Stimulated activated CD4-positive, alpha-beta T cell treated with anti-CD3 and anti-CD28 coated beads, Interleukin-1b, Interleukin-23, amount 100 ng/mL, for 48 hours (primary cell): ENCODE data around the gene RICTOR.
"Not testable (repeated sequence)": the region's sequence is repeated elsewhere in the genome, so short reads cannot be mapped to it uniquely, and the experiment has no call there.

Source experiments
- DNase-seq: peaks from one replicate; pipeline ENCODE4 v3.0.0-alpha.2; 2020

RICTOR gene

DNA sequence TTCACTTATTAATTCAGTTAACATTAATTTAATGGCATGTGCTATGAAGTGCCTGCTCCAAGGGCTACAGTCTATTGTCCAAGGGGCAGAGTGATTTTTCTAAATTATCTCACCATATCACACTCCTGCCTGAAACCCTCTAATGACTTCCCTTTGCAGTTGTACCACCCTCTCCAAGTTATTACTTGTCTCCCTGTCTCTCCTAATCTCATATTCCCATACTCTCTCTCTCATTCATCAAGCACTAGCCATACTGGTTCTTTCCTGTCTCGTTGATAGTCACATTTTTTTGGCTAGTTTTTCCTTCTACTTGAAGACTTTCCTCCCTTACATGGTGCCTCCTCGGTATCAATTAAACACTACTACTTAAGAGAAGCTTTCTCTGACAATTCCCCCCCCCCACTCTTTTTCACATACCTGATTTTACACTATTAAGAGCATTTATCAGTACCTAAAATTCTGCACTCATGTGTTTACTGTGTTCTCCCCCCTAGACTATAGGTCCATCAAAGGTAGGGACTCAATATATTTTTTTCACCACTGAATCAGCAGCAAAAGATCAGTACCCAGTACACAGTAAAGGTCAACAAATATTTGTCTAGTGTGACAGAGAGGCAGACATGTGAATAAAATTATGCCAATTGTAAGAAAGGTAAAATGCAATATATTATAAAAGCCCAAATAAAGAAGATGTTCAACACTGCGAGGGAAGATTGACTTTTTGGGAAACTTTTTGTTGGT is 19.0 kb downstream of the RICTOR start:
- no peak for DNase-seq

DNA sequence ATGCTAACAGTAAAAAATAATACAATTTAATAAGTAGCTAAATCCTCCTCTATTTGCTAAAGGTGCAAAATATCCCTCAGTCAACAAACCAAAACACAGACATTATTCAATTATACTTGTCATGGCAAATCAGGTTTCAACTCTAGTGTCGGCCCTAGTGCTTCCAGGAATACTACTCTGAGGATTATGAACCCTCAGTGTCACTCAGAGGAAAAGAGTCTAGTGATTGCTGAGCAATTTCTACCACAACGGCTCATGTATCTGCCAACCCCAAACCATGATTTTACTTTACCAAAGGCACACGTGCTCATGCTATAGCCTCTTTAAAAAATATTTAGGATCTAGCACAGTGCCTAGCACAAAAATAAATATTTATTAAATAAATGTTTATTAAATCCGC is 21.0 kb downstream of the RICTOR start:
- no peak for DNase-seq

DNA sequence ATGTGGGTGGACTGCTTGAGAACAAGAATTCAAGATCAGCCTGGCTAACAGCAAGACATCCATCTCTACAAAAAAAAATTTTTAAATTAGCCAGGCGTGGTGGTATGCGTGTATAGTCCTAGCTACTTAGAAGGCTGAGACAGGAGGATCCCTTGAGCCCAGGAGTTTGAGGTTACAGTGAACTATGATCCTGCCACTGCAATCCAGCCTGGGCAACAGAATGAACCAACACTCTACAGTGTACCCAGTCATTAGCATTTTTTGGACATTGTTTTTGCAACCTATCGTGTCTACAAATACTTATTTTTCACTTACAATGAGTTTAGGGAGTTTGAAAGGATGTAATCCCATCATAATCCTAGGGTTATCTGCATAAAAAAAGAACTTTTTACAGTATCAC is 22.1 kb downstream of the RICTOR start:
- no peak for DNase-seq

DNA sequence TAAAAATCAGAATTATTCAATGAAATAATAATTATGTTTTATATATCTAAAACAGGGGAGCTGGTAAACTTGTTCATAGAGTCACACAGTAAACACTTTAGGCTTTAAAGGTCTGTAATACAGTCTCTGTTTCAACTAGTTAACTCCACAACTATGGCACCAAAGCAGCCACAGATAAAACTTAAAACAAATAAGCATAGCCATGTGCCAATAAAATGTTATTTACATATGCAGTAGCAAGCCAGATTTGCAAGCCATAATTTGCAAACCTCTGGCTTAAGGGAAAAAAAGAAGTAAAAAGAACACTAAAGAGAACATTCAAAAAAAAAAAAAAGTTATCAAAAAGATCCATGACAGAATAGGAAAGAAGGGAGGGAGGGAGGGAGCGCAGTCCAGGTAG is 24.9 kb downstream of the RICTOR start:
- no peak for DNase-seq

DNA sequence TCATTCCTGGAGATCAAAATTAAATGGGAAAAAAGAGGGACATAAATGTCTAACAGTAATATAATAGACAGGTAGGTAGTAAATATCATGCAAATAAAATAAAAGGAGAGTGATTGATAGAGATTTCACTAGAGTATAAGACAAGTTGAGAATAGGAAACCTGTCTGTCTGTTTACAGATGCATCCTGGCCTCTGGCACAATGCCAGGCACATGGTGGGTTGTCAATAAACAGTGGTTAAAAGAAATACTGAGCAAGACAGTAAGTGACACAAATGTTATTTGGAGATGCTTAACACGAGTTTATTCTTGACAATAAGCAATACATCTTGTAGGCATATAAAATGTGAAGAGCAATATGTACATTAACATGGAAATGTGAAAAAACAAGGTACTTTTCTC is 33.3 kb downstream of the RICTOR start:
- no peak for DNase-seq

DNA sequence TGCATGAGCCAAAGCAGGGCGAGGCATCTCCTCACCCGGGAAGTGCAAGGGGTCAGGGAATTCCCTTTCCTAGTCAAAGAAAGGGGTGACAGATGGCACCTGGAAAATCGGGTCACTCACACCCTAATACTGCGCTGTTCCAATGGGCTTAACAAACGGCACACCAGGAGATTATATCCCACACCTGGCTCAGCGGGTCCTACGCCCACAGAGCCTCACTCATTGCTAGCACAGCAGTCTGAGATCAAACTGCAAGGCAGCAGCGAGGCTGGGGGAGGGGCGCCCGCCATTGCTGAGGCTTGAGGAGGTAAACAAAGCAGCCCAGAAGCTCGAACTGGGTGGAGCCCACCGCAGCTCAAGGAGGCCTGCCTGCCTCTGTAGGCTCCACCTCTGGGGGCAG is 39.7 kb downstream of the RICTOR start:
- not testable (repeated sequence) for DNase-seq

DNA sequence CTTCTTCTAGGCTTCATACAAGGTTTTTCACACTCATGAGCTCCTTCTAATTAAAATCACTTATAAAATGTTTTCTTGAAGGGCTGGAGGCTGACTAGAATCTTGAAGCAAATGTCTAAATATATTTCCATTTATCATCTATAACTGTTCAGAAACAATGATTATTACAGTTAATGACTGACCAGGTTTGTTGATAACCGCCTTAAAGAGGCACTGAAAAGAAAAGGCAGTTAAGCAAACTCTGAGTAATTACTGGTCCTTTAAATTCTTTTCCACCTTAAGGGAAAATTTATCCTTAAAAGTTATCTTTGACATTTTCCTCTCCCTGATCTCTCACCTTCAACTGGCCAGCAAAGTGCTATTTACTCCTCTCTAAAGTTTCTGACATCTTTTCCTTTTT is 43.2 kb downstream of the RICTOR start:
- no peak for DNase-seq

DNA sequence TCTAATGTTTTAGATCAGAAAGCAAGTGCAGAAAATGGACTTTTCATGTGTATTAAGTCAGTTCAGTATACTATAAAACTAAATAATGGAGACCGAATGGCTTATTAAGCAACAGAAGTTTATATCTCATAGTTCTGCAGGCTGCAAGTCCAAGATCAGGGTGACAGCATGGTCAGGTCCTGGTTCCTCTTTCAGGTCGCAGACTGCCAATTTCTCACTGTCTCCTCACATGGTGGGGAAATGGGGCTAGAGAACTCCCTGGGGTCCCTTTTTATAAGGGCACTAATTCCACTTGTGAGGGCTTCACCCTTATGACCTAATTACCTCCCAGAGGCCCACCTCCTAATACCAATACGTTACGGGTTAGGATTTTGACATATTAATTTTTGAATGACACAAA is 48.7 kb downstream of the RICTOR start:
- no peak for DNase-seq

DNA sequence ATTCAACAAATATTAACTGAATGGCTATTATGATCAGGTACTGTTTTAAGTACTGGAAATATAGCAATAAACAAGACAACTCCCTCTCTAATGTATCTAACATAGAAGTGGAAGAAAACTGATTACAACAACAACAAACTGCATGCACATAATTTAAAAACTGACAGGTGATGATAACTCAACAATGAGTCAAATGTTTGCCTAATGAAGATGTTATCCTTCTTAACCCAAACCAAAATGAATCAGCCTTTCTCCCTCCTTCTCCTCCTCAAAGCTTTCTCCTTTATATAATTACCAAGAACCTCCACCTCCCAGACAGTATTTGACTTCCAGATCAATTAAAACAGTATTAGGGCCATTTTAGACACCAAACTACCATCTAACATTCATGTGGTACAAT is 49.3 kb downstream of the RICTOR start:
- DNase-seq, result no peak

DNA sequence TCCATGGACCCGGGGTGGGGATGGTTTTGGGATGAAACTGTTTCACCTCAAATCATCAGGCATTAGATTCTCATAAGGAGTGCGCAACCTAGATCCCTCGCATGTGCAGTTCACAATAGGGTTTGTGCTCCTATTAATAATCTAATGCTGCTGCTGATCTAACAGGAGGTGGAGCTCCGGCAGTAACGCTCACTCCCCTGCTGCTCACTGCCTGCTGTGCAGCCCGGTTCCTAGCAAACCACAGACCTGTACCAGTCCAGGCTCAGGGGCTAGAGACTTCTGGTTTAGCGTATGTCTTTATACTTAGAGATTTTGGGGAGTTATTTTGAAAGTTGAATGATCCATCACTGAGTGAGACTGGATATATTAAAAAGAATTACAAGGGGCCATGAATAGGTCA is 50.2 kb downstream of the RICTOR start:
- no peak for DNase-seq

DNA sequence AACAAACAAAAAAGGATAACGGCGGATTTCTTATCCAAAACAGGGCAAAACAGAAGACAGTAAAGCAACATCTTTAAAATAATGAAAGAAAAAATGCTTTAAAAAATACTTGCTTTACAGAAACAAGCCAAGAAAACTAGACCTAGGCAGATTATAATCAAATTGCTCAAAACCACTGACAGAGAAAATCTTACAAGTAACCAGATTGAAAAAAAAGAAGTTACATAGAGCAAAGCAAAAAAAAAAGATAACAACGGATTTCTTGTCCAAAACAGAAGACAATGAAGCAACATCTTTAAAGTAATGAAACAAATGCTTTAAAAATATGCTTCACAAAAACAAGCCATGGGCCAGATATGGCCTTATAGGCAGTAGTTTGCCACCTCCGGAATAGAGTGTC is 51.1 kb downstream of the RICTOR start:
- no peak for DNase-seq

DNA sequence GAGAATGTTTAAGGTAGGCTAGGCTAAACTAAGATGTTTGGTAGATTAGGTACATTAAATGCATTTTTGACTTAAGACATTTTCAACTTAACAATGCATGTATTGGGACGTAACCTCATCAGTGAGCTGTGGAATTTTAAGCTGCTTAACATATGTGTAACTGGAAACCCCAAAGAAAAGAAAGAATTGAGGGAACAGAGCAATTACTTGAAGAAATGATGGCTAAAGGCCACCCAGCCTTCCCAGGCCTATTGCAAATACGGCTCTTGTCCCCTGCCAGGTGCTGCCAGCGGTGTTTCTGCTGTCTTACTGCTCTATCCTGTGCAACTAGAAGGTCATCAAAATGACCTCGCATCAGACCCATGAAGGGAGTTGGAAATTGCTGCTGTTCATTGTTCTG is 52.0 kb downstream of the RICTOR start:
- DNase-seq, result no peak

DNA sequence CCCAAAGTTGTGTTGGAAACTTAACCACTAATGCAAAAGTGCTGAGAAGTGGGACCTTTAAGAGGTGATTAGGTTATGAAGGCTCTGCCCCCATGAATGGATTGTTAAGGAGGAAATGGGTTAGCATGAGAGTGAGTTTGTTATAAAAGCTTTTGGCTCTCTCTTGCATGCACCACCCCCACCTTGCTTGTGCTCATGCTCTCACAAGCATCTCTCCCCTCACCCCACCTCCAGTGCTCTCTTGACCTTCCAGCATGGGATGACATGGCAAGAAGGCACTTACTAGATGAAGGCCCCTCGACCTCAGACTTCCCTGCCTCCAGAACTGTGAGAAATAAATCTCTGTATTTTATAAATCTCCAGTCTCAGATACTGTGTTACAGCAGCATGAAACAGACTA is 52.8 kb downstream of the RICTOR start:
- DNase-seq, result no peak

DNA sequence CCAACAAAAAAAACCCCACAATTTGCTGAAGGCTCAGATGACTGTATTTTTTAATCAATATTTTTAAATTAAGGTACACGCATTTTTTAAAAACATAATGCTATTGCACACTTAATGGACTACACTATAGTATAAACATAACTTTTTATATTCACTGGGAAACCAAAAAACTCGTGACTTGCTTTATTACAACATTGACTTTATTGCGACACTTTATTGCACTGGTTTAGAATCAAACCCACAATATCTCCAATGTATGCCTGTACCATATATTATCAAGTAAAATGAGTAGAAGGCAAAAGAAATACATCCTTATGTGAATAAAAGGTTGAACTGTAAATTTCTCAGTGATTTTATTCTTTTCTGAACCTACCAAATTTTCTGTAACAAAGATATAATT is 53.7 kb downstream of the RICTOR start:
- DNase-seq, result no peak

DNA sequence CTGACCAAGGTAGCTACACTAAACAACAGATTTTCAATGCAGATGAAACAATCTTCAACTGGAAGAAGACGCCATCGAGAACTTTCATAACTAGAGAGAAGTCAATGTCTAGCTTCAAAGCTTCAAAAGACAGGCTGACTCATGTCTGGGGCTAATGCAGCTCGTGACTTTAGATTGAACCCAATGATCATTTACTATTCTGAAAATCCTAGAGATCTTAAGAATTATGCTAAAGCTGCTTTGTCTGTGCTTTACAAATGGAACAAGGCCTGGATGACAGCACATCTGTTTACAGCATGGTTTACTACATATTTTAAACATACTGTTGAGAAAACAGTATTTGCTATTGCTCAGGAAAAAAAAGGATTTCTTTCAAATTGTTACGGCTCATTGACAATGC is 54.9 kb downstream of the RICTOR start:
- DNase-seq, result no peak

DNA sequence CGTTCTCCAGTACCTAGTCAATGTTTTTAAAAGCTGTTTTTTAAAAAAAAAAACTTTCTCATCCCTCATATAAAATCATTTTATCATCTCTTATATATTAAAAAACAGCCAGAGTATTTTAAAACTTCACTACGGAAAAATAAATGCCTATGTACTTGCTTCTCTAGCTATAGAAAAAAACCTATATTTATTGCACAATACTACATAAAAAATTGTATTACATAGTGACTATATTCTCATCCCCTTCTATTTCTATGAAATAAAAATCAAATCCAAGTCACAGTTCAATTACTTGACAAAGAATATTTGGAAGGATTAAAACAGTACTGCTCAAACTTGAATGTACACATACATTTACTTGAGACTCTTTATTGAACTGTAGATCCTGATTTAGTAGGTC is 56.7 kb downstream of the RICTOR start:
- no peak for DNase-seq

DNA sequence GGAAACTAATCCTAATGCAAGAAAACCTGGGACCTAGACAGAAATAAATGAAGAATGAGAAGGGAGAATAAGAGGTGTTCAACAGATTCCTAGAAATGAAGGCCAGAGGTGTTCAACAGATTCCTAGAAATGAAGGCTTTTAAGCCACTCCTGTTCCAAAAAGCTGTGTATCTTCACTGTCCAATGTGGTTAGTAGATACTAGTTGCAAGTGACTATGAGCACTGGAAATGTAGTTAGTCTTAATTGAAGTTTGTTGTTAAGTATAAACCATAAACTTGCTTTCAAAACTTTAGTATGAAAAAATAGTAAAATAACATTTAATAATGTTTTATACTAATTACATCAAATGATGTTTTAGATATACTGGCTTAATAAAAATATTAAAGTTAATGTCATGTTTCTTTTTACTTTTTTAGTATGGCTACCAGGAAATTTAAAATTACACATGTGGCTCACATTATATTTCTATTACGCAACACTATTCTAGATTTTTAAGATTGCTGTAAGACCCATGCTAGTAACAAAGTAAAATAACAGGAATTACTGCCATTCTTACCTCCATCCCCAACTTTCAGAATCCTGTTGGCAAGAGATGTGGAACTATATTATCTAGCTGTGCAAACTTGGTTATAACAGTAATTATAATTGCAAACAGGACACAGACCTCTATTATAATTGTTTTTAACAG is 57.5 kb downstream of the RICTOR start:
- no peak for DNase-seq

DNA sequence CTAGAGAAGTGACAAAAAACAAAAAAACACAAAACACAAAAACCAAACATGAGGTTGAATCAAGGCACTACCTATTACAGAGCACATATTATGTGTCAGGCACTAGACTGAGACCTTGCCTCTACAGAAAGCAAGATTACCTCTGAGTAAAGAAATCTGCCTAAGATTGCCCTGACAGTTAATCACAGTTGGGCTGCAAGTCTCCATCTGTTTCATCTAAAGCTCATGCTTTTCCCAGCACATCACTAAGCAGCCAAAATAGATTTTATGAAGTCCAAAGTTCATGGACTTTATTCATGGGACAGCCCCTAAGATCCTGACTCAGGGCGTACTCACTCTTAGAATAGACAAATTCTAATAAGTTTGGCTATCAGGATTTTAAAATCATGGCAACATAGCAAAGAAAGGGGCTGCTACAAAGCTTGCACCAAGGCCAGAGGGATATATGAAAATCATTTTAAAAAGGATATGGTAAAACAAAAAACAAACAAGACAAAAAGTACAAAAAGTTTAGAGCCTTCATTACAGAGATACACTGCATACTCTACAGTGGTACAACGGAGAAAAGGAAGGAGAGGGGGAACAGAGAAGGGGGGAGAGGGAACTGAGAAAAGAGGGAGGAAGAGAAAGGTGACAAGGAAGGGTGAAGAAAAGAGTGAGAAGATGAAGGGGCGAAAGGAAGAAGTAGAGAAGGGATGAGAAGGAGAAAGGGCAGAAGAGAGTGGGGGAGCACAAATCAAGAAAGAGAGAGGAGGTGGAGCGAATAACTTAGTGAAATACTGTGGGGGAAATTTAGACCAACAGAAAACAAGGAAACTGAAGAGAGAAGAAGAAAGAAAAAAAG is 58.2 kb downstream of the RICTOR start:
- DNase-seq, result no peak

DNA sequence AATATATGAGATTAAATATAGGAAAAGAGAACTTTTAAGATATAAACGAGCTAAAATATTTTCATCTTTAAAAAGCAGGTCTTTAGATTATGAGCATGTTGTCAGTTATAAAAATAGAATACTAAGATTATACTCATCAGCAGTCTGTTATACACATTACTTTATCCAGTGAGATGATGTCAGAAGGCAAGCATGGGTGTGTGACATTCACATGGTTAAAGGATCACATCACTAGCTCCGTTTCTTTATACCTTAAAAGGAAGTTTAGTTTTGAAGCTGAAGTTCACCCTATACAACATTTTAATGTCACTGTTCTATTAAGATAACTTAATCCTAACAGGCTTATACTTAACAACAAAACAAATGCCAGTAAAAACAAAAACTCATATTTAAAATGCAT is 59.6 kb downstream of the RICTOR start:
- DNase-seq, result no peak

DNA sequence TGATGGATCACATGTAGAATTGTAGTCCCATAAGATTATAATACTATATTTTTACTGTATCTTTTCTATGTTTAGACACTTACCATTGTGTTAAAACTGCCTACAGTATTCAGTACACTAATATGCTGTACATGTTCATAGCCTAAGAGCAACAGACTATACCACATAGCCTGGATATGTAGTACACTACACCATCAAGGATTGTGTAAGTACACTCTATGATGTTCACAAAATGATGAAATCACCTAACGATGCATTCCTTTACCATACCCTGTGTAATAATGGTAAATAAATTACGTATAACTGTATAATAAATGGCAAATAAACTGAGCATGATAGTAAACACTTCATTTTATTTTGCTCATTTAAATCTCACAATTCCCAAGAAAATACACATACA is 60.3 kb downstream of the RICTOR start:
- no peak for DNase-seq

DNA sequence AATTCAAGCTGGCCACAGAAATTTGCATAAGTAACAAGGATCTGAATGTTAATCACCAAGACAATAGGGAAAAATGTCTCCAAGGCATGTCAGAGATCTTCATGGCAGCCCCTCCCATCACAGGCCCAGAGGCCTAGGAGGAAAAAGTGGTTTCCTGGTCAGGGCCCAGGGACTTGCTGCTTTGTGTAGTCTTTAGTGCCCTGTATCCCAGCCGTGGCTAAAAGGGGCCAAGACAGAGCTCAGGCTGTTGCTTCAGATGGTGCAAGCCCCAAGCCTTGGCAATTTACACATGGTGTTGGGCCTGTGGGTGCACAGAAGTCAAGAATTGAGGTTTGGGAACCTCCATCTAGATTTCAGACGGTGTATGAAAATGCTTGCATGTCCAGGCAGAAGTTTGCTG is 63.2 kb downstream of the RICTOR start:
- not testable (repeated sequence) for DNase-seq

DNA sequence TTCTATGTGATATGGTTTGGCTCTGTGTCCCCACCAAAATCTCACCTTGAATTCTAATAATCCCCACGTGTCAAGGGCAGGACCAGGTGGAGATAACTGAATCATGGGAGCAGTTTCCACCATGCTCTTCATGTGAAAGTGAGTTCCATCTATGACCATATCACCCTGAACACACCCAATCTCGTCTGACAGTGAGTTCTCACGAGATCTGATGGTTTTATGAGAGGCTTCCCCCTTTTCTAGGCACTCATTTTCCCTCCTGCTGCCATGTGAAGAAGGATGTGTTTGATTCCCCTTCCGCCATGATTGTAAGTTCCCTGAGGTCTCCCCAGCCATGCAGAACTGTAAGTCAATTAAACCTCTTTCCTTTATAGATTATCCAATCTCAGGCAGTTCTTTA is 64.2 kb downstream of the RICTOR start:
- no peak for DNase-seq

DNA sequence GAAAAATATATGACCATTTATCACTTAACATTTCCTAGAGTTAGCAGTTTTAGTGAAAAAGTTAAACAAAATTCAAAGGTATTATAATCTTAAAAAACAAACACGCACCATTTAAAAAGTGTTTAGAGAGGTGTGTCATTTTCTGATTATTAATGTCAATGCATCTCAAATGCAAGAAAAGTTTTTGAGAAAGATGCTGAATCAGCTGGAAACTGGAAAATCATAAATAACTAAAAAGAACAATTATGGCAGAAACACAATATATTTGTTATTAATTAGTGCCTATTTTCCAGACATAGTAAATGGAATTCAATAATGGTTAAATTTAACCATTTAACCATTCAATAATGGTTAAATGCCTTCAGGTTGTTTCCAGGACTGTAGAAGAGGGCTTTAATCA is 64.9 kb downstream of the RICTOR start:
- no peak for DNase-seq

DNA sequence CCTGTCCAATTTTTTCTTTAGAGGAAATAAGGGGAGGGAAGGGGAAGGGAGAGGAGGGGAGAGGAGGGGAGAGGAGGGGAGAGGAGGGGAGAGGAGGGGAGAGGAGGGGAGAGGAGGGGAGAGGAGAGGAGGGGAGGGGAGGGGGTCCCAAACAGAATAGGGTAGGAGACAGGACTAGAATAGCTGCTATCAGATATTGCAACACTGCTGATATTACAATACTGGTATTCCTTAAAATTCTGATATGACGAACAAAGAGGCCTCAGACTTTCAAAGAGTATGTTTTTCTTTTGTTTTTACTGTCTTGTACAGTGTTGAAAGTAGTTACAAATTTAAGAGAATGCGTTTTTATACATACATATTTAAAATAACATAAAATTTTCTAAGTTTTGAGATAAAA is 67.5 kb downstream of the RICTOR start:
- no peak for DNase-seq
